ENCODE data around the gene GSG1L2. TPM values are rescaled to one million over a fixed set of nuclear protein-coding genes. Genes with fewer than 3 reads are reported as not detected.

Gene GSG1L2
- total and polyA plus RNA-seq, 2 of the 4 experiments (the other 2 are of a cell fraction): not detected

- ChIA-PET CTCF (interaction anchor here (1.1 kb wide), 1 partner anchor 9 kb away, joined by 3 read pairs; no protein-coding TSS in a partner anchor), POLR2A (ENCODE audit: unreplicated experiment) (no interaction called here)
- Histone ChIP-seq H3K18ac (ENCODE audit: low read depth, low read length) (no peak overlapping the region), H4K91ac (ENCODE audit: insufficient read depth, low read depth, low read length) (no peak overlapping the region), H3K14ac (replicated peaks; ENCODE audit: low read depth, low read length) (no peak overlapping the region), H4K8ac (ENCODE audit: low read depth in 2 of 2, low read length in 2 of 2) (no peak overlapping the region), H2BK20ac (ENCODE audit: low read depth, low read length) (no peak overlapping the region), H3K27ac (ENCODE audit: insufficient read depth, low read length) (no peak overlapping the region), H3K9me3 (ENCODE audit: control insufficient read depth, insufficient read depth, low read length) (peaks cover 2% of the 10 kb centered on the region), H3K9ac (ENCODE audit: low read depth, low read length) (no peak overlapping the region), H2AK5ac (ENCODE audit: low read depth, low read length) (no peak overlapping the region), H3K27me3 (ENCODE audit: control insufficient read depth, insufficient read depth, low read length) (no peaks in the 10 kb centered on the region), H3K36me3 (ENCODE audit: control insufficient read depth, insufficient read depth, low read length) (no peaks in the 10 kb centered on the region), H3K23ac (ENCODE audit: low read depth, low read length) (no peak overlapping the region), H3K4me3 (ENCODE audit: insufficient read depth, low read depth, low read length) (no peak overlapping the region), H2BK120ac (ENCODE audit: low read depth, low read length) (no peak overlapping the region), H2BK15ac (ENCODE audit: low read depth, low read length) (no peak overlapping the region), H2AFZ (replicated peaks; ENCODE audit: low read length, poor library complexity) (no peak overlapping the region), H3K9me1 (ENCODE audit: insufficient read depth, low read length) (no peaks in the 10 kb centered on the region), H2BK5ac (ENCODE audit: low read depth, low read length, poor library complexity, severe bottlenecking) (no peak overlapping the region), H3K56ac (ENCODE audit: extremely low read depth, insufficient read depth, low read length) (no peak overlapping the region), H4K5ac (ENCODE audit: low read depth, low read length) (no peak overlapping the region), H3K4me1 (ENCODE audit: control insufficient read depth, insufficient read depth, low read length) (no peaks in the 10 kb centered on the region), H3K4ac (ENCODE audit: low read depth, low read length) (no peak overlapping the region), H2AK9ac (replicated peaks; ENCODE audit: low read depth, low read length, poor library complexity) (no peak overlapping the region), H4K20me1 (ENCODE audit: insufficient read depth, low read length) (no peaks in the 10 kb centered on the region), H3K4me2 (ENCODE audit: low read depth, low read length) (no peak overlapping the region), H3K79me1 (ENCODE audit: low read depth in 1 of 2, low read length in 2 of 2) (no peaks in the 10 kb centered on the region)
- intact Hi-C loops (cut with micrococcal nuclease): no loop called here
- BruUV-seq (replicated peaks): no TSS peak
- DNase-seq (no peak), ATAC-seq (ENCODE audit: low read depth) (no peak)
- no peak for TF ChIP-seq CTCF (conservative IDR thresholded peaks at IDR 0.05; ENCODE audit: low read depth, low read length)
- 0 out of 2 replicates have a peak, but pooled peaks have one; percentile 1 for TF ChIP-seq CEBPB (IDR thresholded peaks at IDR 0.05; ENCODE audit: low read depth, low read length)
- TF ChIP-seq USF2 (IDR thresholded peaks at IDR 0.05; ENCODE audit: low read depth, low read length): no peak
- no CpG with 5 or more reads among the region's 4 CpGs for WGBS, 2 experiments (ENCODE audit: extremely low coverage in 2 of 2, insufficient read length in 1 of 2)
- in situ Hi-C loops (cut with MboI; ENCODE audit: low sequenced_read_pairs): no loop called here
- dilution Hi-C loops (cut with HindIII; ENCODE audit: low sequenced_read_pairs, unreplicated experiment): no loop called here
Observed at GRCh38 chr17:9855036-9855435, 33.2 kb upstream of the GSG1L2 start.

All from IMR-90 (cell line).